HG03571 (cell line): ENCODE measurements around the gene DDX51.
"Not testable (repeated sequence)": the region's sequence is repeated elsewhere in the genome, so short reads cannot be mapped to it uniquely, and the experiment has no call there.

Experiments
- ATAC-seq: cut with Tn5 transposase; IDR thresholded peaks from one replicate; pipeline ENCODE4 v1.9.1; 2021; ENCODE audit not compliant: unreplicated experiment

The DDX51 gene

DNA sequence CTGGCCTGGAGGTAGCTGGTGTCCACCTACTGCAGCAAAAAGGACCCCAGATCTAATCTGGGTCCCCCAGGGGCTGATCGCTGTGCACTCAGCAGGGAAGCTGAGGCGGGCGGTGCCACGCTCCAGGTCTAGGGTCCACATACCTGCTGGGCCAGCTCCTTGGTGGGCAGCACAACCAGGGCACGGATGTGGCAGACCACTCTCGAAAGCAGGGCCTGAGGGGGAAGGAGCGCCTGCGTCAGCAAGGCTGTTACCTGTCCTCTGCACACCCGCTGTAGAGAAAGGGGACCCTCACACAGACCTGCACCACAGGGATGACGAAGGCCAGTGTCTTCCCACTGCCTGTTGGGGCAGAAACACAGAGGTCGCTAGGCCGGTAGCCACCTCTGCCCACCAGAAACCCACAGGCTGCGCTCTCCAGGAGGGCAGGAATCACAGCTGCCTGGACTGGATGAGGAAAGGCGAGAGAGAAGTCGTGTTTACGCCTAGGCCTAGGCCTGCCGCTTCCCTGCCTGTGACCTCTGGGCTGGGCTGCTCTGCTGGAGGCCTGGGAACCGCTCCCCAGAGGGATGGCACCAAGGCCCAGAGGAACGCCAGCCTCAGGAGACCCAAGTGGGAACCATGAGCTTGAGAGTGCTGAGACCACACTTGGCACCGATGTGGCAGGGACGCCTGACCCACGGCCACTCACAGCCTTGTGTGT, 2.0 kb downstream of the DDX51 start:
- ATAC-seq, result no peak

DNA sequence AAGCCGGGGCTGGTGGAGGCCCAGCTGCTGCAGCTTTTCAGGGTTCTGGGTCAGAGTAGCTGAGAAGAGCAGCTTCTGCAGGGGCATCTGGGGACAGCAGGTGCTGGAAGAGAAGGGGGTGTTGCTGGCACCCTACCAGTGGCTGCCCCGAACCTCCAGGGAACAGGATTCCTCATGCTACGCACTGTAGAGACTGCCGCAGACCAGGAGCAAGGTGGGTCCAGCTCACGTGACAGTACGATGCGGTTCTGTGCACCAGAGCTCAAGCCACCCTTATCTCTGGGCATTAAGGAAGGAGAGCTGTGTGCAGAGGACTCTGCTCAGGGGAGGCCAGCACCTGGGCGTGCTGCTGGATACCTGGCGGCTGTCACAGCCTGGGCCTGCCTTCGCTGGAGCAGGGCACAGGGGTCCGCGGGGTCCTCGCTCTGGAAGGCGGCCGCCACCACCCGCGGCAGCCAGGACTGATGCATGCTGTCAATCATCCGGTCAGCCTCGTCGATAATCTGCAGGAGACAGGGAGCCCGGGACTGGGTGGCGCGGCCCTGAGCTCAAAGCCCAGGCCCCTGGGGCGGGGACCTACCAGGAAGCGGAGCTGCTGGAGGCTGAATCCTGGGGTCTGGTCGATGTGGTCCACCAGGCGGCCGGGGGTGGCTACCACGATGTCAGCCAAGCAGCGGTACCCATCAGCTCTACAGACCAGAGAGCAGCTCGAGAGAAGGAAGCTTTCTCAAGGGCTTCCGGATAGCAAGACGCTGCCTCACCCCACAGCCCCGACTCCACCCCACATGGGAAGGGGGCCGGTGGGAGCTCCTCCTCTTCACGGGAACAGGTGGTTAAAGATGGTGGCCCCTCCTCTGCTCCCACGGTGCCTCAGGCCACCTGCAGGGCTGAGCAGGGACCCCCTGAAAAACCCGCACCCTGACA, 2.9 kb downstream of the DDX51 start:
- no peak for ATAC-seq

GRCh38 chr12:132140501-132140900, 3.6 kb downstream of the DDX51 start:
- no peak for ATAC-seq

DNA sequence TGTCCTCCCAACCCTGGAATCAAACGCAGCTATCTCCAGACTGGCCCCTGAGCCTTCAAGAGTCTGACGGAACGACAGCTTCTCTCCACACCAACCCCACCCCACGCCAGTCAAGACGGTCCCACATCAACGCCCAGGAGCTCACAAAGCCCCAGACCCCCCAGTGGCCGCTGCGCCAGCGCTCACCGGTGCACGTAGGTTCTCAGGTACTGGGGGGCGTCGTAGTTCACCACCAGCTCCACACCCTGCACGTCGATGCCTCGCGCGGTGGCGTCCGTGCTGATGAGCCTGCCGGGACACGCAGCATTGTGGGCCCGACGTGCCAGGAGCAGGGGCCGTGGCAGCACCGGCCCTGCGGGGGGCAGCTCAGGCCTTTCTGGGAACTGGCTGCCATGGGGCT, 4.2 kb downstream of the DDX51 start:
- no peak for ATAC-seq

DNA sequence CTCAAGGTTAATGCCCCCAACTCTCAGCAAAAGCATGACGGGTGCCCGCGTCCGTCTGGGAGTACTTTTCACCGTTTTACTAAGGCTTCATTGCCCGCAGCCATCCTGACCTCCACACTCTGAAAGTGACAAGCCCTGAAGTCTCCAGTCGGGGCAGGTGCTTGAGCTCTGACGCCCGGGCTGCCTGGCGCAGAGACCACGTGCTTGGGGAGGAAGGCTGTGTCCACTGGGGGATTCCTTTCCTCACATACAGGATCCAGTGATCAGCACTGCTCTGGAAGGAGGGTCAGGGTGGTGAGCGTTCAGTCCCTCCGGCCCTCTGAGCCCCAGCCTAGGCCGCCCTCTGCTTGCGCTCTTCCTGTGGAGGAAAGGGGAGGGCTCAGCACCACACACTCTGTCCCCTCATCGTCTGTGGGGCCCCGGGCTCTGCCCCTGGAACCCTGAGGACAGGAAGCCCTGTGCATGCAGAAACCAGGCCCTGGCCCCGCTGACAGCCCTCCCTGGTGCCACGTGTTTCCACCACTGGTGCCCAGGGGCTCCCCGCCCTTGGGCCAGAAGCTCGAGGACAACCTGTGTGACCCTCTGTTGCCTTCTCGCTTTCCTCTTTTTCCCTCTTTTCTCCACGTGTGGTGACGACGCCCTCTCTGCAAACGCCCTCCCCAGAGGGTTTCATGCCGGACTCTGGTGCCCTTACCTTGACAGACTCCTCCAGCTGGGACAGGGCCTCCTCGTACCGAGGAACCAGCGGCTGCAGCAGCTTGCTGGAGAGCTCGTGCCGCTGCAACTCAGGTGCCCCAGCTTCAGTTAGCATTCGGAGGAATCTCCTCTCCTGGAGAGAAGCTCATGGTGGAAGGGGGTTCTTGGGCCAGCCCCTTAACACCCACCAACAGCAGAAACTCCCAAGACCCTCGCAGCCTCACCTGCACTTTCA, 4.9 kb downstream of the DDX51 start:
- ATAC-seq, result no peak

DNA sequence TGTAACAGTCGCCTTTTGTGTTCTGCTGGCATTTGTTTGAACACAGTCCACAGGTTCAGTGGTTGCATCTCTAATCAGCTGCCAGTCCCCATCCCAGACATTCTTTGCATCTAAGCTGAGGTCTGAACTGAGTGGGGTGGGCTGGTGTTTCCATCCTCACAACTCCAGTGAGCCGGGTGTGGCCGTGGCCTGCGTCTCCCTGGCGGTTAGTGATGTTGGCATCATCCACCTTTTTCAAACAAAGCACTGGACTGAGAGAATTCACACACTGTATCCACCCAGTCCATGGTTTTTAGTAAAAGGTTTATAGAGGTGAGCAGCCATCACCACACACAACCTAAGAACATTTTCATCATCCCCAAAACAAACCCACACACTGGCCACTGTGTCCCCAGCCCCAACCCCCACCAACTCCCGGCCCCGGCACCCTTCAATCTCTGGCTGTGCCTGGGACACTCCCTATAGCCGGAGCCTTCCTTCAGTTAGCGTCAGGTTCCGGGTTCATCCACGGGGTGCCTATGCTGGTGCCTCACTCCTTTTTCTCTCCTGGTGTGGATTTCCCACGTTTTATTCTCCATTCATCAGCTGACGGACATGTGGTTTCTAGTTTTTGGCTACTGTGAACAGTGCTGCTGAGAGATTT, 6.5 kb downstream of the DDX51 start:
- ATAC-seq, result no peak

DNA sequence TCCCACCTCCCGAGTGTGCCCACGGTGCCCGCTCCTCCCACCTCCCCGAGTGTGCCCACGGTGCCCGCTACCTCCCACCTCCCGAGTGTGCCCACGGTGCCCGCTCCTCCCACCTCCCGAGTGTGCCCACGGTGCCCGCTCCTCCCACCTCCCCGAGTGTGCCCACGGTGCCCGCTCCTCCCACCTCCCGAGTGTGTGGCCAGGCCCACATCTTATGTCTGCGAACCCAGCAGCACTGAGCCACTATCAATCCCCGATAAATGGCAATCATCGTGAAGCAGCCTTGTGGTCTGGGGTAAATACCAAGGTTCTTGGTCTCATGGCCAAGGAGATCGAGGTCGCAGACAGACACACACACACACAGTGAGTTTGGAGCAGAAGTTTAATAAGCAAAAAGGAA, 7.9 kb downstream of the DDX51 start:
- not testable (repeated sequence) for ATAC-seq

DNA sequence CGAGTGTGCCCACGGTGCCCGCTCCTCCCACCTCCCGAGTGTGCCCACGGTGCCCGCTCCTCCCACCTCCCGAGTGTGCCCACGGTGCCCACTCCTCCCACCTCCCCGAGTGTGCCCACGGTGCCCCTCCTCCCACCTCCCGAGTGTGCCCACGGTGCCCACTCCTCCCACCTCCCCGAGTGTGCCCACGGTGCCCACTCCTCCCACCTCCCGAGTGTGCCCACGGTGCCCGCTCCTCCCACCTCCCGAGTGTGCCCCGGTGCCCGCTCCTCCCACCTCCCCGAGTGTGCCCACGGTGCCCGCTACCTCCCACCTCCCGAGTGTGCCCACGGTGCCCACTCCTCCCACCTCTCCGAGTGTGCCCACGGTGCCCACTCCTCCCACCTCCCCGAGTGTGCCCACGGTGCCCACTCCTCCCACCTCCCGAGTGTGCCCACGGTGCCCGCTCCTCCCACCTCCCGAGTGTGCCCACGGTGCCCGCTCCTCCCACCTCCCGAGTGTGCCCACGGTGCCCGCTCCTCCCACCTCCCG, 9.4 kb downstream of the DDX51 start:
- ATAC-seq, result not testable (repeated sequence)

DNA sequence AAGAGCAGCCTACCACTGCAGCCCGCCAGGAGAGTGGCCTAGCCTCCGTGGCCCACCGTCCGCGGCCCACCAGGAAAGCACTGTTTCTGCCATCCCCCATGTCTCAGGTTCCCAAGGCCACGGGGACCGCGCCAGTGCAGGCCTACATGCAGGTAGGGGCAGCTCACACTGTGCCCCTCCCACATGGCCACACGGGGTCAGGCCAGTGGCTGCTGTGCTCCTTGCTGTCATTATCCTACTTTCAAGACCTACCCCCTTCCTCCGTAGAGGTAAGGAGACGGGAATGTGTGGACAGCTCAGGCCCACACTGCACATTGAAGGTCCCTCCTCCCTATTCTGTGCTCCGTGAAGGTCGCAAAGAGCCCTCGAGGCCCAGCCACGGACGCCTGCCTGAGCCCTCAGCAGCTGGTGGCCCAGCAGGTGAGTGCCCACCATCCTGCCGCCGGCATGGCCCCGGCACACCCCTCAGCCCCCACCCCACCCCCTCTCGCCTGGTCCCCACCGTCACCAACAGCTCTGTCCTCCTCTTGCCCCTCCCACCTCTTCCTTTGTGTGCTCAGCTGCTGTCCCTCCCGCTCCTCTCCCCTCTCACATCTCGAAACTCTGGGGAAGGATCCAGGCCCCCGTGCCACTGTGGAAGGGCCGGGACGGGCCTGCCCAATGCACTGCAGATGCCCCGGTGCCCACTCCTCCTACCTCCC, 10.0 kb downstream of the DDX51 start:
- ATAC-seq, result no peak

GRCh38 chr12:132132609-132133430, 11.3 kb downstream of the DDX51 start:
- ATAC-seq, result no peak

DNA sequence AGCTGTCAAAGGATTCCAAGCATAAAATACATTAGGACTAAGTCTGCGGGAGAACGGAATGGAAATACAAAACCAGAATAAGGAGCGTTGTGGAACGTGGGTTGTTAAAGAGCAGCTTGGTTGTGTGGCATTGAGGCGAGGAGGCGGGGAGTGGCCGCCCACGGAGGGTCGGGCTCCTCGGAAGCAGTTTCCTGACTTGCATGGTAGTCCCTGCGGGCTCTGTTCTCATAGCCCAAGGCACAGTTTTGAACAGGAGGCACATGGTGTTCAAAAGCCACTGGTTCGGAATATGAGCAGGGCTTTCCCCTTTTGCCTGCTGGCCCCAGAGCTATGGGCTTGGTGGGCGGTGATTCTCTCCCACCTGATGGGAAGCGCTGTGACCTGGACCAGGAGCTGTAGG, 12.2 kb downstream of the DDX51 start:
- no peak for ATAC-seq

DNA sequence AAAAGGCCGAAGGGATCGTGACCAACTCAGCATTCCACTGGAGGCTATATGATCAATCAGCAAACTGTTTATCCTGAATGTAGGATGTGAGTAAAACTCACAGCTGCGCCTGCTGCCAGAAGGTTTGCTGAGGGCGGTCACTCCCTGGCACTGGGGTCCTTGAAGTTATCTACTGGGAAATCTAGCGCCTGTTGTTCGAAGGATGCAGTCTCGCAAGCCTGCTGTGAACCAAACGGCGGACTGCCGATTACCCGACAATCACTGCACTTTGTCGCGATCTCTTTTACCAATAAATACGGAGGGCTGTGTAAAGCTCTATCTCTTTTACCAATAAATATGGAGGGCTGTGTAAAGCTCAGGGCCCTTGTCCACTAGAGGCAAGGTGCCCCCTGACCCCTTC, 12.9 kb downstream of the DDX51 start:
- no peak for ATAC-seq

- no peak for ATAC-seq
These were observed 13.4 kb downstream of the DDX51 start for GRCh38 chr12:132130690-132131089.

- no peak for ATAC-seq
These were observed 15.1 kb downstream of the DDX51 start for GRCh38 chr12:132129007-132129406.

DNA sequence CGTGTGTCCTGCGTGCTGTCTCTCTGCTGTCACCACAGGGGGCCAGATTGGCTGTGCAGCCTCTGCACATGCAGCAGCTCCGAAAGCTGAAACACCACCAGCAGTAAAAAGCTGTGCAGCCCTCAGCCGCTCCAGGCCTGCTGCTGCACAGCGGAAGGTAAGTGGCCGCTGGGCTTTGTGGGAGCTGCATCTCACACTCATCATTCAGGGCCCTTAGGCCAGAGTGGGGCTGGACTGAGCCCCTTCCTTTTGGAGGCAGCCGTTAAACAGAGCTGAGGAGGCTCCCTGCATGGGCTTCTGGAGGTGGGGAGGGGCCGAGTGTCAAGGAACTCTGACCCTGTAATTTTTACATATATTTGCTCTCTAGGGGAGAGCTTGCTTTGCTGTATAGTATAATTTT, 17.1 kb downstream of the DDX51 start:
- ATAC-seq, result no peak

GRCh38 chr12:132125736-132126135, 18.4 kb downstream of the DDX51 start:
- ATAC-seq, result no peak

- no peak for ATAC-seq
These were observed 19.2 kb downstream of the DDX51 start for GRCh38 chr12:132124766-132125425.

- no peak for ATAC-seq
These were observed 20.0 kb downstream of the DDX51 start for GRCh38 chr12:132123970-132124765.
